GM21825 (cell line): Measurements from ENCODE around the gene DLEC1.
"Not testable (repeated sequence)": the region's sequence is repeated elsewhere in the genome, so short reads cannot be mapped to it uniquely, and the experiment has no call there.

Experiments
- ATAC-seq: cut with Tn5 transposase; IDR thresholded peaks from one replicate; pipeline ENCODE4 v1.9.1; 2021; ENCODE audit warnings: mild to moderate bottlenecking, moderate library complexity; ENCODE audit not compliant: unreplicated experiment

DLEC1 gene

GRCh38 chr3:38082296-38082695, 43.3 kb downstream of the DLEC1 start:
- ATAC-seq, result not testable (repeated sequence)

DNA sequence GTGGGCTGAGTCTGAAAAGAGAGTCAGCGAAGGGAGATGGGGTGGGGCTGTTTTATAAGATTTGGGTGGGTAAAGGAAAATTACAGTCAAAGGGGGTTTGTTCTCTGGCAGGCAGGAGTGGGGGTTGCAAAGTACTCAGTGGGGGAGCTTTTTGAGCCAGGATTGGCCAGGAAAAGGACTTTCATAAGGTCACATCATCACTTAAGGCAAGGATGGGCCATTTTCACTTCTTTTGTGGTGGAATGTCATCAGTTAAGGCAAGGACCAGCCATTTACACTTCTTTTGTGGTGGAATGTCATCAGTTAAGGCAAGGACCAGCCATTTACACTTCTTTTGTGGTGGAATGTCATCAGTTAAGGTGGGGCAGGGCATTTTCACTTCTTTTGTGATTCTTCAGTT, 44.2 kb downstream of the DLEC1 start:
- ATAC-seq, result not testable (repeated sequence)

DNA sequence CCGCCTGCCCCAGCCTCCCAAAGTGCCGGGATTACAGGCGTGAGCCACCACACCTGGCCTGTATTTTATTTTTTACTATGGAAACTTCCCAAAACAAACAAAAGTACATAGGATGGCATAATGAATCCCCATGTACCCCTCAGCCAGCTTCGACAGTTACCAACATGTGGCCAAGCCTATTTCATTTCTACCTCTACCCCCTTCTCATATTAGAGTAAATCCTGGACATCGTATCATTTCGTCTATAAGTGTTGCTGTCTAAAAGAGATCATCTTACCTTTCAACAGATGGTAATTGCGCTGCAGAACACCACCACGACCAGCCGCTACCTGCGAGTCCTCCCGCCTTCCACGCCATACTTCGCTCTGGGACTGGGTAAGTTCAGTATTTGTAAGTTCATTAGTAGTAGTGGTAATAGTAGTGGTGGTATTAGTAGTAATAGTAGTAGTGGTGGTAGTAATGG, 44.9 kb downstream of the DLEC1 start:
- ATAC-seq, result no peak

GRCh38 chr3:38084334-38085310, 45.6 kb downstream of the DLEC1 start:
- no peak for ATAC-seq

DNA sequence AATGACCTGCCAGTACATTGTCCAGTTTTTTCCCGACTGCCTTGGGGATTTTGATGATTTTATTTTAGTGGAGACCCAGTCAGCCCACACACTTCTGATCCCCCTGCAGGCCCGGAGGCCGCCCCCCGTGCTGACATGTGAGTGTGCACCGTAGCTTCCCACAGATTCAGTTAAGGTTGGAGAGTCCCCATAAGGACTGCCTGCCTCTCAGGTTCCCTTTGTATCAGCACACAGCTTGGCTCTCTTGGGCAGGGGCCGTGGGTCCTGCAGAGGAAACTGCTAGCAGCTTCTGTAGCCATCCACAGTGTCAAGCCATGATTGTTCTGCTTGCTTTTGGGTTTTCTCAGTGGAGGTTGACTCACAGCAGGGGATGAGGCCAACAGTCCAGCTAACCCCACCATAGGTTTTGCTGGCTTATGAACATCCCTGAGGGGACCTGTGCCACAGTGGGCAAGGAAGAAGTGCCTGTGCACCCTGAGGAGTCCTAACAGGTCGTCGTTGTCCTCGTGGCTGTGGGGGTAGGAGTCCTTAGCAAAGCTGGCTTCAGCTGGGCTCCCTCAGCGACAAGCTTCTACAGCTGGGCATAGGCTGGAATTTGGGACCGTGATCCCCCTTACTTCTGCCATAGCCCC, 46.4 kb downstream of the DLEC1 start:
- ATAC-seq, result no peak

- no peak for ATAC-seq
These were observed 46.9 kb downstream of the DLEC1 start for GRCh38 chr3:38085943-38086324.

DNA sequence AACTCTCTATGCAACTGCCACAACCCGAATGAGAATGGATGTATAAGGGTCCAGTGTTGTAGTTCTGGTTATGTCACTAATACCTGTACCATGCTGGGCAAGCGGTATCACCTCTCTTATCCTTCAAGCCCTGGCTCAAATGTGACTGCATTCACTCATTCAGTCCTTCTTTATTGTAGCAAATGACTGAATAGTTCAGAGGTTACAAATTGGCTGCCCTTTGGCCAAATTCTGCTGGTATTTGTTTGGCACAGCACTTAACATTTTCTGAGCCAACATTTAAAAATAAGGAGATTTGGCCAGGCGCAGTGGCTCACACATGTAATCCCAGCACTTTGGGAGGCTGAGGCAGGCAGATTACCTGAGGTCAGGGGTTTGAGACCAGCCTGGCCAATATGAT, 47.5 kb downstream of the DLEC1 start:
- no peak for ATAC-seq

DNA sequence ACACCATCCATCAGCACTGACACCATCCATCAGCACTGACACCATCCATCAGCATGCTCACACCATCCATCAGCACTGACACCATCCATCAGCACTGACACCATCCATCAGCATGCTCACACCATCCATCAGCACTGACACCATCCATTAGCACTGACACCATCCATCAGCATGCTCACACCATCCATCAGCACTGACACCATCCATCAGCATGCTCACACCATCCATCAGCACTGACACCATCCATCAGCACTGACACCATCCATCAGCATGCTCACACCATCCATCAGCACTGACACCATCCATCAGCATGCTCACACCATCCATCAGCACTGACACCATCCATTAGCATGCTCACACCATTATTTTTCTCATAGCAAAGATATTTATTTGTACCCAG, 48.3 kb downstream of the DLEC1 start:
- ATAC-seq, result not testable (repeated sequence)

DNA sequence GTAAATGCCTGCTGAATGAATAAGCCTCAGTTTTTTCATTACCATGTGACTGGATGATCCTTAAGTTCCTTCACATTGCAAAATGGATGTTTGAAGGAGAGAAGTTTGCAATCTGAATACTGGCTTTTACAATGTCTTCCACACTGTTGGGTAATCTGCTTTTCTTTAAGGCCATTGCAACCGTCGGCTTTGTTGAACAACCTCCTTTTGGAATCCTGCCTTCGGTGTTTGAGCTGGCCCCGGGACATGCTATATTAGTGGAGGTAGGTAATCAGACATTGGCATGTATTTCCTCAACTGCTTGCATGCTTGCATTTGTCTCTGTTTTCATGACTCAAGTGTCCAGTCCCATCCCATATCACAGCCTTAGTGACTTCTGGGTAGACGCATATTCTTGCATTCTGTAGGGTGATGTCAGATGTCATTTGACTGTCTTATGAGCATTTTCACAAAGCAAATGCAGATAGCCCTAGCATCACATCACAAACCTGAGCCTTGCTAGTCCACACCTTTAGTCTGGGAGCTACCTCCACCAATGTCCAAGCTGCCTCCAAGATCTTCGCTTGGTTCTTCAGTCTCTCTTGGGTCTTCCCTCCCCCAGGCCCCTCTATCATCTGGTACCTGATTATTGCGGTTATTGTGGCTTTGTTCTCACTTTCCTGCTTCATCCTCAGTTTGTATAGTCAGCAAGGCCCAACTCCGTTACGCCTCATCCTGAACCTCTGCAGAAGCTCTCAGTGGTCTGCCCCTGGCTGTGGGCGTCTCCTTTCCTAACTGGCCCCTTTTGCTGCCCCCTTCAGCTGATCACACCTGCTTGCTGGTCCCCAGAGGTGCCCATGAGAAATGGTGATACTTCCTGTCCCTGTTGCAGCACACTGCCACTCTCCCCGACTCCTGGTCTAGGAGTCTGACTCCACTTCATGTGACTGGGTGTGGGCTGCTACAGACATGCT, 49.4 kb downstream of the DLEC1 start:
- no peak for ATAC-seq

- no peak for ATAC-seq
These were observed 50.2 kb downstream of the DLEC1 start for GRCh38 chr3:38089163-38089562.

DNA sequence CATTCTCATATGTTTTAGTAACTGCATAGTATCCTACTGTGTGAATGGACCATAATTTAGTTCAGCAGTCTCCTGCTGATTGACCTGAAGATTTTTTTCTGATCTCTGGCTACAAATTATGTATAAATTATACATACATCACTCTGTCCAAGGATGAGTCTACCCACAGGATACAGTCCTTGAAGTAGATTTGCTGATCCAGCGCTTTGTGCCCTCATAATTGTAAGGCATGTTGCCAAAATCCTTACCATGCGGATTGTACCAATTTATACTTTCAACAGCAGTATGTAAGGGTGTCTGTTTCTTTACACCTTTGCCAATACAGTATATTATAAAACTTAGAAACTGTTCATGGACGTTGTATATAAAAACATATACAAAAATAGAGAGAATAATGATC, 51.4 kb downstream of the DLEC1 start:
- no peak for ATAC-seq

- ATAC-seq, result no peak
These were observed 56.0 kb downstream of the DLEC1 start for GRCh38 chr3:38094999-38095398.

DNA sequence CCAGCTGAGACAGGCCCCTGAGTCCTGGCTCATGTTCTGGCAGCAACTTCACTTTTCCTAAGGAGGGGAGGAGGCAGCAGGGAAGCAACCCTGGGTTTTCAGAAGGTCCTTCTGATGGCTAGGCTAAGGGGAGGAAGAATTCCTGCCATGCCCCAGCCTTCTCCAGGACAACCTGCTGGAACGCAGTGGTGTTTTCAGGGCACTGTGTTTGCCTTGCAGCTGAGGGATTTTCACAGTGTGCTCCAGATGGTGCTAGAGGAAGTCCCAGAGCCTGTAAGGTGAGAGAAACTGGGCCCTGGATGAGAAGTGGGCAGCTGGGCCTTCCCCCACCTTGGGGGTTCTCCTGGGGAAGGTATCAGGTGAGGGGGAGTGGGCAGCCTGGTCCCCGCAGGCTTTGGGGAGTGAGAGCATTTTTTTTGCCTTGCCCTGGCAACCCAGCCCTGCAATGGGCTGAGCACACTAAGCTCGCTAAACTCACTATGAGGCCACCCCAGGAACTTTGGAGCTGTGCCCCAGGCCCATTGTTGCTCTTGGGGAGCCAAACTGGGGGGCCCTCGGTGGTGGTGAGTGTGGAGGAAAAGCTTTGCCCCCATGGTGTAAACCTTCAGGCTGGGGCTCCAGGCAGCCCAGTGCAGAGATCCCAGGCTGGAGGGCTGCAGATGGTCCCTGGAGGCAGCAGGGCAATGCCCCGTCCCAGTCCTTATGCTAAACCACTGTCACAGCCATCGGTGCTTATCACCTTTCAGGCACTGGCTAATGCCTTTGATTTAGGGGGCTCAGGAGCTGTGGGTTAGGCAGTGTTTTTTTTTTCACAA, 56.9 kb downstream of the DLEC1 start:
- ATAC-seq, result no peak

- ATAC-seq, result no peak
These were observed 58.7 kb downstream of the DLEC1 start for GRCh38 chr3:38097446-38098375.

GRCh38 chr3:38098376-38098723, 59.3 kb downstream of the DLEC1 start:
- ATAC-seq, result no peak

GRCh38 chr3:38099518-38099917, 60.5 kb downstream of the DLEC1 start:
- ATAC-seq, result no peak

DNA sequence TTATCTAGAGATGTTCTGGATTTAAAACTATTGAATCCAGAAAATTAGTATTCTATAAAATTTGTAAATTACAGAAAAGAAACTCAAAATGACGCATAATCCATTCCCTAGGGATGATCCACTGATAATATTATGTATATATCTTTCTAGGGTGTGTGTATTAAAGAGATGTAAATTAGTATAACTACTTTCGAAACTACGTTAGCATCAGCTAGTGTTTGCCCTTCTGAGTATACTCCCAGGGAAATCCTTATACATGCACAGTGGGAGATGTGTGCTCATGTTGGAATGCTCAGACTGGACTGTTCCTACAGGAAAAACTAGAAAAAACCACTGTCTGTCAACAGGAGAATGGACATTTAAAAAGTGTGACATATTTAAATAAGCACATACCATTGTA, 61.5 kb downstream of the DLEC1 start:
- ATAC-seq, result no peak

DNA sequence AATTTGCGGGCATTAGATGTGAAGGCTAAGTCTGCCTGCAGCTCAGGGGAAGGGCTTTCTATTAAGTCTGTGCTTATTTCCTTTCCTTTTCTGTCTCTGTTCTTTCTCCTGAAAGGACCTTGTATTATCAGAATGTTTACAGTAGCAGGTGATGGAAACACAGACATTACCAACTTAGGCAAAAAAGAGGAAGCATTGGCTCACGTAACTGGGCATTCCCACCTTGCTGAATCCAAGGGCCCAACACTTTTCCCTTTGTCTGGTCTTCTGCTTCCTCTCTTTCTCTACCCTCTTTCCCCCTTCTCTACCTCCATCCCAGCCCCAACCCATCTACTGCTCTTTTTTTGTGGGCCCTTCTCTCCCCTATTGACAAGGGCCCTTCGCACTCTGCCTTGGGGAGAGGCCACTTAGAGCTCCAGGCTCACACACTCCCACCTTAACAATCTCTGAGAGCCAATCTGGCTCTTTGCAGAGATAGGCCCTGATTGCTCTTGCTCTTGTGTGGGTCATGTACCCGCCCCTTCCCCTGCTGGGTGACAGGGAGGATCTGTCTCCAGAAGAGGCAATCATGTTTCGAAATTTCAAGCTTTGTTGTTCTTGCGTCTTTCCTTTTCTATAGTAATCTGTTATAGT, 62.9 kb downstream of the DLEC1 start:
- no peak for ATAC-seq

- ATAC-seq, result no peak
These were observed 63.4 kb downstream of the DLEC1 start for GRCh38 chr3:38102444-38102814.
